Dermis microvascular lymphatic vessel endothelial cell (primary cell): ENCODE results near the gene SERAC1. TPM values are rescaled to one million over a fixed set of nuclear protein-coding genes. Genes with fewer than 3 reads are reported as not detected.
"Not testable (repeated sequence)": the region's sequence is repeated elsewhere in the genome, so short reads cannot be mapped to it uniquely, and the experiment has no call there.

Experiments
- DNase-seq, 2 donors: peaks; one replicate each; pipeline versions ENCODE4 v3.0.0 to v3.0.0-alpha.2; 2010; ENCODE audit warnings: low read depth in 2 of 2
- total RNA-seq: library from RNA; depleted of rRNA; stranded (reverse); fragments of >200 nt; gene quantifications from 2 replicates; pipeline ENCODE4 v1.2.1, GENCODE V29; 2014

The SERAC1 gene
- total RNA-seq, 1 donor from 2014 or later, result 10.7 TPM

- DNase-seq, result peak; percentile 39 to 55
Observed at GRCh38 chr6:158174514-158174913, 6.5 kb upstream of the SERAC1 start.

GRCh38 chr6:158174024-158174423 lies 6.0 kb upstream of the SERAC1 start:
- no peak for DNase-seq

- DNase-seq, result no peak
Observed at GRCh38 chr6:158172001-158172400, 3.9 kb upstream of the SERAC1 start.

GRCh38 chr6:158170656-158171081 lies 2.6 kb upstream of the SERAC1 start:
- DNase-seq, result peak in 1 of 2 donors; percentile 45

GRCh38 chr6:158169634-158170033 lies 1.6 kb upstream of the SERAC1 start:
- not testable (repeated sequence) for DNase-seq

- no peak for DNase-seq
Observed at GRCh38 chr6:158165919-158166416, 2.1 kb downstream of the SERAC1 start.

- DNase-seq, result no peak
Observed at GRCh38 chr6:158164579-158165170, 3.4 kb downstream of the SERAC1 start.

- DNase-seq, result no peak
Observed at GRCh38 chr6:158161566-158162254, 6.4 kb downstream of the SERAC1 start.

- no peak for DNase-seq
Observed at GRCh38 chr6:158160932-158161539, 7.0 kb downstream of the SERAC1 start.

GRCh38 chr6:158158748-158159147 lies 9.3 kb downstream of the SERAC1 start:
- DNase-seq, result no peak

- DNase-seq, result no peak
Observed at GRCh38 chr6:158158123-158158522, 9.9 kb downstream of the SERAC1 start.

- DNase-seq, result no peak
Observed at GRCh38 chr6:158157064-158157764, 10.8 kb downstream of the SERAC1 start.

GRCh38 chr6:158154816-158155215 lies 13.2 kb downstream of the SERAC1 start:
- DNase-seq, result no peak

GRCh38 chr6:158153576-158153975 lies 14.5 kb downstream of the SERAC1 start:
- no peak for DNase-seq

- no peak for DNase-seq
Observed at GRCh38 chr6:158152659-158153058, 15.4 kb downstream of the SERAC1 start.

GRCh38 chr6:158152025-158152424 lies 16.0 kb downstream of the SERAC1 start:
- DNase-seq, result not testable (repeated sequence)

- DNase-seq, result no peak
Observed at GRCh38 chr6:158150701-158151100, 17.4 kb downstream of the SERAC1 start.

GRCh38 chr6:158149641-158150040 lies 18.4 kb downstream of the SERAC1 start:
- DNase-seq, result peak in 1 of 2 donors; percentile 32

GRCh38 chr6:158143700-158144099 lies 24.4 kb downstream of the SERAC1 start:
- DNase-seq, result peak in 1 of 2 donors; percentile 16

GRCh38 chr6:158142789-158143188 lies 25.3 kb downstream of the SERAC1 start:
- peak; percentile 72 to 75 for DNase-seq

GRCh38 chr6:158131926-158132325 lies 36.1 kb downstream of the SERAC1 start:
- peak in 1 of 2 donors; percentile 51 for DNase-seq

GRCh38 chr6:158125271-158125670 lies 42.8 kb downstream of the SERAC1 start:
- no peak for DNase-seq
